HTR-8/SVneo (cell line): ENCODE measurements around the gene SLC27A2.

Experiments used
- DNase-seq: peaks from one replicate; pipeline ENCODE4 v3.0.0; 2011; ENCODE audit warnings: low spot score, mixed read lengths; ENCODE audit not compliant: insufficient read length
- FAIRE-seq: peaks from 2 replicates; lab custom pipeline; 2011; peaks lifted over from hg19 to GRCh38; lab: Jason Lieb, UNC

Gene SLC27A2

DNA sequence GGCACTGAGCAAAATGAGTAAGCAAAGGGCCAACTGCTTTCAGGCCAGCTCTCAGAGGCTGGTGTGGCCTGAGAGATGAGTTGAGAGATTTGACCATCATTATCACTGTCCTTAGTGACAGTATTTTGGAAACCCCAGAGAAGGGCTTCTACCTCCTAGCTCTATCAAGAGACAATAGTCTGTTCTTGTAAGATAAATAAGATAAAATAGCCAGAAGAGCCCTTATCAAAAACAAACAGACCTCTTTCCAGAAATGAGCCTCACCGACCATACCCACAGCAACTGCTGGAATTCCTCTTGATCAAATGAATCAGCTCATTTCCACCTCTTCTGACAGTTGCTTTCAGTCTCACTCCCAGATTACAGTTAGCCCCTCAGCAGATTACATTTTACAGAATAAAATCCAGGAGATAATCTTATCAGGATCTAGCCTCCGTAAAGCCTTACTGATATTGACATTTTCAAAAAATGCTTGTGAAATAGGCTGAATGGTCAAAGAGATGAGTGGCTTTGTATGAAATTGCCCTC is 79.0 kb downstream of the SLC27A2 start:
- DNase-seq = no peak
- FAIRE-seq = no peak

DNA sequence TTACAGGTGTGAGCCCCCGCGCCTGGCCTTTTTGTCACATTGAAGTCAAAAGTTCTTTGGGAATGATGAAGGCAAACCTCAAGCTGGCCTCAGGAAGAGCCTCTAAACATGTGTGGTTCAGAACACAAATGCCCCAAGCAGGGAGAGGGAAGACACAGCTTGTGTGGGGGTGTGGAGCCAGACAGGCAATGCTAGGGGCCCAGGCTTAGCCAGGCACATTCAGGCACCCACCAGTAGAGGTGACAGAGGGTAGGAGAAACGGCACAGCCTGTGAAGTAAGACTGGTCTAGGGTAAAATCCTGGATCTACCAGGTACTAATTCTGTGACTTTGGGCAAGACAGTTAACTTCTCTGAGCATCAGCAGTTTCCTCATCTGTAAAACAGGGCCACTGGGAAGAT is 80.0 kb downstream of the SLC27A2 start:
- DNase-seq (no peak), FAIRE-seq (no peak)

GRCh38 chr15:50262533-50262932 is 80.5 kb downstream of the SLC27A2 start:
- DNase-seq (no peak), FAIRE-seq (no peak)

- no peak for DNase-seq
- FAIRE-seq = no peak
These were observed 83.6 kb downstream of the SLC27A2 start, which contains the start of gene HDC for GRCh38 chr15:50265620-50266019. TSS of gene HDC (minus strand) at chr15:50265726. CDS start at chr15:50265623, 103 bp downstream.

DNA sequence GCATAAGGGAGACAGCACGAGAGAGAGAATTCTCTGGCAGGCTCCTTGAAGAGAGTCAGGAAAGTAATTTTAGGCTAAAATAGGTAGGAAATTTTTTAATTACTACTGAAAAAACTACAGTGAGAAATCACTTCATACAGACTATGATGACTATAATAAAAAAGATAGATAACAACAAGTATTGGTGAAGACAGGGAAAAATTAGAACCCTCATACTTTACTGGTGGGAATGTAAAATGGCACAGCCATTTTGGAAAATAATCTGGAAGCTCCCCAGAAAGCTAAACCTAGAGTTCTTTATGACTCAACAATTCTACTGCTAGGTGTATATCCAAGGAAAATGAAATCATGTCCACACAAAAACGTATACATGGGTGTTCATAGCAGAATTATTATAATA is 85.6 kb downstream of the SLC27A2 start:
- no peak for FAIRE-seq

DNA sequence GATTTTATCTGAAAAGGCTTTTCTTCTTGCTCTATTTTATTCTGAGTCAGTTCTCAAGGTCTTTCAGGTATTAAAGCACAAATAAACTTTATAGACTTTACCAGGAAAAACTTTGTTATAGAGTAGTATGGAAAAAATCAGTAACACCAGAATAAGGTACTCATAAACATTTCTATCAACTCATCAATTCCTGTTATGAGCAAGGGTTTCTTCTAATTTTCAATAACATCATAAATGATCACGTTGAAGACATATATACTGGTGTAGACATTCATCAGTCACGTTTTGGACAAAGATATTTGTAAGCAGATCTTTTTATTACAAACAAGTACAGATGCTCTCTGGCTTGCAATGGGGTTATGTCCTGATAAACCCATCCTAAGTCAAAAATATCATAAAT is 93.1 kb downstream of the SLC27A2 start:
- FAIRE-seq = no peak
- no peak for DNase-seq

More for the DNA sequence above, 85.6 kb downstream of the SLC27A2 start:
- no peak for DNase-seq

DNA sequence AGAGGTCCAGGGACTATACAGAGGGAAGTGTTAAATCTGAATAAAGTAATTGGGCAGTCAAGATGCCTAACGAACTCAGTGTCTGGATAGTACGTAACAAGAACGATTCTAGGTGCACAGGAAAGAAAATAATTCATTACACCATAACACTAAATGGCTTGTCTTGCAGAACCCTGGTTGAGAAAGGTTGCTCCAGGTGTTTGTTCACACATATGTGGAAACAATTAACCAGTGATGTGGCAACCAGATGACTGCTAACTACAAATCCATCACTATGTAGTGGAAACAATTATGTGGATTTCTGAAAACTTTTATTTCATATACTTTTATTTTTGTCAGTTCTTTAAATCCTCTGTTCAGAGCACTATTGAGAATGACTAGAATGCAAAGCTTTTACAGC is 93.9 kb downstream of the SLC27A2 start:
- FAIRE-seq (no peak), DNase-seq (no peak)

DNA sequence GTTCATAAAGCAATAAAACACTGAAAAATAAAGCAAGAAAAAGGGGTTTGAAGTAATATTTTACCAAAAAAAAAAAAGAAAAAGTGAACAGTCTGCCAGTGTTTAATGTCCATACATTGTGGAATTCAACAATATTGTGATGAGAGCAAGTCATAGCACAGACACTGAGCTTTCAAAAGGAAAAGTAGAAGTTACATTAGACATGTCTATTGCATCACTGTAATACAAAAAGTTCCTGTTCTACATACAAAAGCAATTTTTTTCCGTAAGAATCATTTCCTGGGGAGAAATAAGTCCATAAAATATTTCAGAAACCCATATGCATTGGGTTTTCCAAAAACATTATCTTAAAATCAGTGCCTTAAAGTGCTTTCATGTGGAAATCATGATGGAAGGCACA is 95.4 kb downstream of the SLC27A2 start:
- DNase-seq (no peak), FAIRE-seq (no peak)

- DNase-seq = no peak
- no peak for FAIRE-seq
These were observed 96.5 kb downstream of the SLC27A2 start for GRCh38 chr15:50278496-50278895.

GRCh38 chr15:50280271-50280670 is 98.3 kb downstream of the SLC27A2 start:
- DNase-seq (no peak), FAIRE-seq (no peak)

DNA sequence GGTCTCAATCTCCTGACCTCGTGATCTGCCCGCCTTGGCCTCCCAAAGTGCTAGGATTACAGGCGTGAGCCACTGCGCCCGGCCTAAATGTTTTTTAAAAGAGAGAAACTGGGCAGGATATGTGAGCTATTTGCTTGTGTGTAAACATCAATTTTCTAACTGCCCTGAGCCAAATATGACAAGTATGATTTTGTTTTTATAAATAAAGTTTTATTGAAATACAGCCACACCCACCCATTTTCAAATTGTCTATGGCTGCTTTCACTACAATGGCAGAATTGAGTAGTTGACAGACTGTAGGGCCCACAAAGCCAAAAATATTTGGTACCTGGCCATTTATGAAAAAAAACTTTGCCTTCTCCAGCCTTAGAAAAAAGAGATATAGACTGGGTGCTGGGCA is 99.4 kb downstream of the SLC27A2 start:
- no peak for FAIRE-seq

More for the DNA sequence above, 99.4 kb downstream of the SLC27A2 start:
- DNase-seq = no peak
